ENCODE results near the gene PRR12.

Gene PRR12

GRCh38 chr19:49637821-49638738 lies 47.1 kb downstream of the PRR12 start (continued):
- TF ChIP-seq ZNF518A (tag by site-specific recombination; conservative IDR thresholded peaks at IDR 0.05; ENCODE audit: low read depth) (no peak), REPIN1 (tag by site-specific recombination; IDR thresholded peaks at IDR 0.05; ENCODE audit: low read depth) (no peak), GLIS2 (tag by site-specific recombination; IDR thresholded peaks at IDR 0.05) (peak; percentile 71), ZNF624 (tag by site-specific recombination; IDR thresholded peaks at IDR 0.05) (no peak), ZNF391 (tag by site-specific recombination; IDR thresholded peaks at IDR 0.05; ENCODE audit: borderline replicate concordance, low read depth) (no peak), YY2 (tag by site-specific recombination; IDR thresholded peaks at IDR 0.05) (no peak), ZNF704 (tag by site-specific recombination; IDR thresholded peaks at IDR 0.05) (no peak), HOXD13 (CRISPR knock-in tag; IDR thresholded peaks at IDR 0.05; ENCODE audit: borderline replicate concordance) (no peak), ZNF701 (tag by site-specific recombination; IDR thresholded peaks at IDR 0.05) (no peak), ZNF514 (tag by site-specific recombination; IDR thresholded peaks at IDR 0.05) (no peak), ZNF138 (tag by site-specific recombination; IDR thresholded peaks at IDR 0.05; ENCODE audit: borderline replicate concordance) (no peak), ZNF292 (tag by site-specific recombination; IDR thresholded peaks at IDR 0.05; ENCODE audit: borderline replicate concordance, low read depth) (no peak), ZNF530 (tag by site-specific recombination; IDR thresholded peaks at IDR 0.05; ENCODE audit: low read depth) (no peak), SP7 (tag by site-specific recombination; IDR thresholded peaks at IDR 0.05) (0 out of 2 replicates have a peak, but pooled peaks have one; percentile 41), KLF1 (tag by site-specific recombination; IDR thresholded peaks at IDR 0.05) (peak; percentile 86), ZNF404 (tag by site-specific recombination; IDR thresholded peaks at IDR 0.05) (no peak), ZNF266 (tag by site-specific recombination; IDR thresholded peaks at IDR 0.05; ENCODE audit: low read depth) (no peak), ZNF621 (tag by site-specific recombination; IDR thresholded peaks at IDR 0.05) (no peak), ZNF140 (tag by site-specific recombination; IDR thresholded peaks at IDR 0.05) (no peak), ELK4 (IDR thresholded peaks at IDR 0.05; ENCODE audit: borderline replicate concordance, low read depth, low read length) (no peak), ZBTB10 (tag by site-specific recombination; IDR thresholded peaks at IDR 0.05) (no peak)
- TF ChIP-seq, protein P1, sequence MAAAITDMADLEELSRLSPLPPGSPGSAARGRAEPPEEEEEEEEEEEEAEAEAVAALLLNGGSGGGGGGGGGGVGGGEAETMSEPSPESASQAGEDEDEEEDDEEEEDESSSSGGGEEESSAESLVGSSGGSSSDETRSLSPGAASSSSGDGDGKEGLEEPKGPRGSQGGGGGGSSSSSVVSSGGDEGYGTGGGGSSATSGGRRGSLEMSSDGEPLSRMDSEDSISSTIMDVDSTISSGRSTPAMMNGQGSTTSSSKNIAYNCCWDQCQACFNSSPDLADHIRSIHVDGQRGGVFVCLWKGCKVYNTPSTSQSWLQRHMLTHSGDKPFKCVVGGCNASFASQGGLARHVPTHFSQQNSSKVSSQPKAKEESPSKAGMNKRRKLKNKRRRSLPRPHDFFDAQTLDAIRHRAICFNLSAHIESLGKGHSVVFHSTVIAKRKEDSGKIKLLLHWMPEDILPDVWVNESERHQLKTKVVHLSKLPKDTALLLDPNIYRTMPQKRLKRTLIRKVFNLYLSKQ (tag by site-specific recombination; IDR thresholded peaks at IDR 0.05; ENCODE audit: borderline replicate concordance), result no peak
- TF ChIP-seq, protein P2, sequence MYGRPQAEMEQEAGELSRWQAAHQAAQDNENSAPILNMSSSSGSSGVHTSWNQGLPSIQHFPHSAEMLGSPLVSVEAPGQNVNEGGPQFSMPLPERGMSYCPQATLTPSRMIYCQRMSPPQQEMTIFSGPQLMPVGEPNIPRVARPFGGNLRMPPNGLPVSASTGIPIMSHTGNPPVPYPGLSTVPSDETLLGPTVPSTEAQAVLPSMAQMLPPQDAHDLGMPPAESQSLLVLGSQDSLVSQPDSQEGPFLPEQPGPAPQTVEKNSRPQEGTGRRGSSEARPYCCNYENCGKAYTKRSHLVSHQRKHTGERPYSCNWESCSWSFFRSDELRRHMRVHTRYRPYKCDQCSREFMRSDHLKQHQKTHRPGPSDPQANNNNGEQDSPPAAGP (tag by site-specific recombination; IDR thresholded peaks at IDR 0.05), result 0 out of 2 replicates have a peak, but pooled peaks have one; percentile 34
- TF ChIP-seq, protein P3, sequence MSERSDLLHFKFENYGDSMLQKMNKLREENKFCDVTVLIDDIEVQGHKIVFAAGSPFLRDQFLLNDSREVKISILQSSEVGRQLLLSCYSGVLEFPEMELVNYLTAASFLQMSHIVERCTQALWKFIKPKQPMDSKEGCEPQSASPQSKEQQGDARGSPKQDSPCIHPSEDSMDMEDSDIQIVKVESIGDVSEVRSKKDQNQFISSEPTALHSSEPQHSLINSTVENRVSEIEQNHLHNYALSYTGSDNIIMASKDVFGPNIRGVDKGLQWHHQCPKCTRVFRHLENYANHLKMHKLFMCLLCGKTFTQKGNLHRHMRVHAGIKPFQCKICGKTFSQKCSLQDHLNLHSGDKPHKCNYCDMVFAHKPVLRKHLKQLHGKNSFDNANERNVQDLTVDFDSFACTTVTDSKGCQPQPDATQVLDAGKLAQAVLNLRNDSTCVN (tag by site-specific recombination; optimal IDR thresholded peaks at IDR 0.05), result no peak

Data from HEK293 (cell line).